ENCODE measurements around the gene DDB1.

DDB1 gene

GRCh38 chr11:61349189-61349751 lies 16.4 kb upstream of the DDB1 start:
- no peak overlapping the region for H3K4me3 Mint-ChIP-seq
- no peaks in the 10 kb centered on the region for H3K9me3 Mint-ChIP-seq
- peaks cover 4% of the 10 kb centered on the region for H3K36me3 Mint-ChIP-seq (ENCODE audit: low read depth)

GRCh38 chr11:61347916-61348461 lies 15.1 kb upstream of the DDB1 start:
- Mint-ChIP-seq H3K27me3 (ENCODE audit: low read depth, poor library complexity) (no peaks in the 10 kb centered on the region), H3K9me3 (no peaks in the 10 kb centered on the region)
- TF ChIP-seq CTCF (IDR thresholded peaks at IDR 0.05): no peak

More at GRCh38 chr11:61349189-61349751, 16.4 kb upstream of the DDB1 start:
- Mint-ChIP-seq H3K27ac (peak overlapping the region; percentile 80), H3K4me1 (no peaks in the 10 kb centered on the region), H3K27me3 (ENCODE audit: low read depth, poor library complexity) (peaks cover 2% of the 10 kb centered on the region)
- no peak for TF ChIP-seq CTCF (IDR thresholded peaks at IDR 0.05)
- DNase-seq: no peak

GRCh38 chr11:61345954-61346843 lies 13.3 kb upstream of the DDB1 start:
- no peaks in the 10 kb centered on the region for H3K9me3 Mint-ChIP-seq

More at GRCh38 chr11:61347916-61348461, 15.1 kb upstream of the DDB1 start:
- Mint-ChIP-seq H3K36me3 (ENCODE audit: low read depth) (peaks cover 4% of the 10 kb centered on the region), H3K27ac (peak overlapping the region; percentile 54), H3K4me1 (no peaks in the 10 kb centered on the region), H3K4me3 (no peak overlapping the region)
- no peak for DNase-seq

GRCh38 chr11:61345170-61345610 lies 12.3 kb upstream of the DDB1 start:
- Mint-ChIP-seq H3K9me3 (no peaks in the 10 kb centered on the region), H3K4me3 (no peak overlapping the region), H3K27me3 (ENCODE audit: low read depth, poor library complexity) (no peaks in the 10 kb centered on the region), H3K4me1 (no peaks in the 10 kb centered on the region), H3K27ac (no peak overlapping the region), H3K36me3 (ENCODE audit: low read depth) (peaks cover 16% of the 10 kb centered on the region)
- no peak for TF ChIP-seq CTCF (IDR thresholded peaks at IDR 0.05)
- DNase-seq: no peak

More at GRCh38 chr11:61345954-61346843, 13.3 kb upstream of the DDB1 start:
- no peaks in the 10 kb centered on the region for H3K4me1 Mint-ChIP-seq
- H3K27ac Mint-ChIP-seq: peak overlapping the region; percentile 92
- DNase-seq: no peak
- no peak for TF ChIP-seq CTCF (IDR thresholded peaks at IDR 0.05)
- H3K36me3 Mint-ChIP-seq (ENCODE audit: low read depth): peaks cover 9% of the 10 kb centered on the region
- H3K4me3 Mint-ChIP-seq: no peak overlapping the region
- H3K27me3 Mint-ChIP-seq (ENCODE audit: low read depth, poor library complexity): no peaks in the 10 kb centered on the region

GRCh38 chr11:61343792-61344745 lies 11.2 kb upstream of the DDB1 start:
- H3K4me1 Mint-ChIP-seq: no peaks in the 10 kb centered on the region
- no peak overlapping the region for H3K4me3 Mint-ChIP-seq
- peak overlapping the region; percentile 83 for H3K27ac Mint-ChIP-seq
- TF ChIP-seq CTCF (IDR thresholded peaks at IDR 0.05): no peak
- H3K9me3 Mint-ChIP-seq: no peaks in the 10 kb centered on the region
- DNase-seq: no peak
- H3K27me3 Mint-ChIP-seq (ENCODE audit: low read depth, poor library complexity): no peaks in the 10 kb centered on the region
- H3K36me3 Mint-ChIP-seq (ENCODE audit: low read depth): peaks cover 18% of the 10 kb centered on the region
